Measurements from ENCODE around the gene RGS3. TPM values are rescaled to one million over a fixed set of nuclear protein-coding genes. Genes with fewer than 3 reads are reported as not detected.

Gene RGS3
- total RNA-seq, 1 experiment from 2014 or later = 39.4 TPM

DNA sequence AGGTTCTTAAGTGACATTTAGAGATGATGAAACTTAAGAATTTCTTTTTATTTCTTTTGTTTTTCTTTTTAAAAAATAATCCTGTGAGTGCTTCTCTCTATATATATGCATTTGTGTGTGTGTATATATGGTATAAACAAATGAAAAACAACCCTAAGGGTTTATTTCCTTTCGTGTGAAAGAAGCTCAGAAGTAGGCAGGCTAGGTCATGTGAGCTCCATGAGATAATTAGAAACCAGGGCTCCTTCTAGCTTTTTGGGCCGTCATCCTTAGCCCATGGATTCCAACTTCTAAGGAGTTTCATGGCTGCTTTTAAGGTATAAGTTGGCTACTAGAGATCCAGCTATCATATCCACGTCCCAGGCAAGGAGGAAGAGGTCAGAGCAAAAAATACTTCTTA, 41.8 kb upstream of the RGS3 start:
- H3K27ac ChIP-seq (ENCODE audit: low read depth, low read length) = no peak overlapping the region
- no peaks in the 10 kb centered on the region for H3K9me2 ChIP-seq (ENCODE audit: insufficient read depth)
- no peaks in the 10 kb centered on the region for H3K4me1 ChIP-seq (ENCODE audit: control insufficient read depth in 1 of 2, insufficient read depth in 2 of 2, low read length in 2 of 2)
- H2AFZ ChIP-seq (ENCODE audit: low read depth, low read length, poor library complexity, severe bottlenecking) = no peak overlapping the region
- no peak for DNase-seq (ENCODE audit: low read depth, low spot score)
- ChIA-PET POLR2A (interaction anchor here (1.0 kb wide), 1 partner anchor 12 kb away, joined by 3 read pairs; no protein-coding TSS in a partner anchor), CTCF (interaction anchor here (2.3 kb wide), 1 partner anchor 147 kb away, joined by 6 read pairs; the partner anchor contains the start of genes CDC26 and PRPF4), RAD21 (ENCODE audit: low non-redundant PET in 1 of 2, low total read pairs in 2 of 2, uncharacterized antibody in 2 of 2, unreplicated experiment in 2 of 2) (no interaction called here)
- H4K20me1 ChIP-seq (ENCODE audit: insufficient read depth) = no peaks in the 10 kb centered on the region
- ATAC-seq = no peak
- no peak overlapping the region for H3K9ac ChIP-seq (ENCODE audit: low read length)
- H3K79me2 ChIP-seq (ENCODE audit: insufficient read depth, low read length) = no peaks in the 10 kb centered on the region
- no peaks in the 10 kb centered on the region; the same call in 1 of the 2 replicates for H3K27me3 ChIP-seq (ENCODE audit: insufficient read depth, low read length)
- H3K4me3 ChIP-seq (replicated peaks in 1 of 2; ENCODE audit: low read depth in 1 of 2, low read length in 2 of 2) = no peak overlapping the region
- intact Hi-C loops (cut with micrococcal nuclease) = no loop called here
- H3K9me3 ChIP-seq (ENCODE audit: control insufficient read depth in 1 of 2, insufficient read depth in 1 of 2, low read depth in 1 of 2, low read length in 2 of 2) = no peaks in the 10 kb centered on the region
- TF ChIP-seq POLR2A (IDR thresholded peaks at IDR 0.05; ENCODE audit: borderline replicate concordance, extremely low read depth, insufficient read depth, insufficient read length) (no peak), FOSL1 (IDR thresholded peaks at IDR 0.05; ENCODE audit: low read depth) (no peak), TCF7L2 (IDR thresholded peaks at IDR 0.05; ENCODE audit: borderline replicate concordance, extremely low read depth, insufficient read depth, insufficient read length) (no peak), ELF1 (IDR thresholded peaks at IDR 0.05; ENCODE audit: borderline replicate concordance, low read depth) (no peak), CEBPB (IDR thresholded peaks at IDR 0.05; ENCODE audit: low read depth) (no peak), SP1 (IDR thresholded peaks at IDR 0.05; ENCODE audit: low read depth) (no peak), POLR2AphosphoS5 (IDR thresholded peaks at IDR 0.05; ENCODE audit: low read depth, low read length) (no peak), JUND (IDR thresholded peaks at IDR 0.05) (no peak), EZH2phosphoT487 (IDR thresholded peaks at IDR 0.05; ENCODE audit: borderline replicate concordance) (no peak), EZH2 (IDR thresholded peaks at IDR 0.05) (no peak), RAD21 (IDR thresholded peaks at IDR 0.05; ENCODE audit: low read depth) (no peak), SIN3A (IDR thresholded peaks at IDR 0.05; ENCODE audit: low read depth) (no peak), SRF (IDR thresholded peaks at IDR 0.05; ENCODE audit: low read depth) (no peak), ZNF274 (IDR thresholded peaks at IDR 0.05; ENCODE audit: low read depth, low read length) (no peak)
- TF ChIP-seq, protein P1, sequence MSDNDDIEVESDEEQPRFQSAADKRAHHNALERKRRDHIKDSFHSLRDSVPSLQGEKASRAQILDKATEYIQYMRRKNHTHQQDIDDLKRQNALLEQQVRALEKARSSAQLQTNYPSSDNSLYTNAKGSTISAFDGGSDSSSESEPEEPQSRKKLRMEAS (IDR thresholded peaks at IDR 0.05) = no peak
- TF ChIP-seq, protein P2, sequence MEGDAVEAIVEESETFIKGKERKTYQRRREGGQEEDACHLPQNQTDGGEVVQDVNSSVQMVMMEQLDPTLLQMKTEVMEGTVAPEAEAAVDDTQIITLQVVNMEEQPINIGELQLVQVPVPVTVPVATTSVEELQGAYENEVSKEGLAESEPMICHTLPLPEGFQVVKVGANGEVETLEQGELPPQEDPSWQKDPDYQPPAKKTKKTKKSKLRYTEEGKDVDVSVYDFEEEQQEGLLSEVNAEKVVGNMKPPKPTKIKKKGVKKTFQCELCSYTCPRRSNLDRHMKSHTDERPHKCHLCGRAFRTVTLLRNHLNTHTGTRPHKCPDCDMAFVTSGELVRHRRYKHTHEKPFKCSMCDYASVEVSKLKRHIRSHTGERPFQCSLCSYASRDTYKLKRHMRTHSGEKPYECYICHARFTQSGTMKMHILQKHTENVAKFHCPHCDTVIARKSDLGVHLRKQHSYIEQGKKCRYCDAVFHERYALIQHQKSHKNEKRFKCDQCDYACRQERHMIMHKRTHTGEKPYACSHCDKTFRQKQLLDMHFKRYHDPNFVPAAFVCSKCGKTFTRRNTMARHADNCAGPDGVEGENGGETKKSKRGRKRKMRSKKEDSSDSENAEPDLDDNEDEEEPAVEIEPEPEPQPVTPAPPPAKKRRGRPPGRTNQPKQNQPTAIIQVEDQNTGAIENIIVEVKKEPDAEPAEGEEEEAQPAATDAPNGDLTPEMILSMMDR (IDR thresholded peaks at IDR 0.05 in 2 of 3, conservative IDR thresholded peaks at IDR 0.05 in 1 of 3; ENCODE audit: borderline replicate concordance in 1 of 3, insufficient read depth in 1 of 3, low read depth in 2 of 3, low read length in 2 of 3) = no peak
- TF ChIP-seq, protein P3, sequence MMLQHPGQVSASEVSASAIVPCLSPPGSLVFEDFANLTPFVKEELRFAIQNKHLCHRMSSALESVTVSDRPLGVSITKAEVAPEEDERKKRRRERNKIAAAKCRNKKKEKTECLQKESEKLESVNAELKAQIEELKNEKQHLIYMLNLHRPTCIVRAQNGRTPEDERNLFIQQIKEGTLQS (IDR thresholded peaks at IDR 0.05) = no peak
- BruUV-seq (replicated peaks) = no TSS peak
- H3K36me3 ChIP-seq (ENCODE audit: control insufficient read depth in 1 of 2, insufficient read depth in 2 of 2, low read length in 2 of 2) = no peaks in the 10 kb centered on the region
- no peak overlapping the region for H3K4me2 ChIP-seq (ENCODE audit: low read length)
